Measurements from ENCODE around the gene BHLHE23. TPM values are rescaled to one million over a fixed set of nuclear protein-coding genes. Genes with fewer than 3 reads are reported as not detected.

Gene BHLHE23
- polyA plus RNA-seq, 5 donors = not detected

DNA sequence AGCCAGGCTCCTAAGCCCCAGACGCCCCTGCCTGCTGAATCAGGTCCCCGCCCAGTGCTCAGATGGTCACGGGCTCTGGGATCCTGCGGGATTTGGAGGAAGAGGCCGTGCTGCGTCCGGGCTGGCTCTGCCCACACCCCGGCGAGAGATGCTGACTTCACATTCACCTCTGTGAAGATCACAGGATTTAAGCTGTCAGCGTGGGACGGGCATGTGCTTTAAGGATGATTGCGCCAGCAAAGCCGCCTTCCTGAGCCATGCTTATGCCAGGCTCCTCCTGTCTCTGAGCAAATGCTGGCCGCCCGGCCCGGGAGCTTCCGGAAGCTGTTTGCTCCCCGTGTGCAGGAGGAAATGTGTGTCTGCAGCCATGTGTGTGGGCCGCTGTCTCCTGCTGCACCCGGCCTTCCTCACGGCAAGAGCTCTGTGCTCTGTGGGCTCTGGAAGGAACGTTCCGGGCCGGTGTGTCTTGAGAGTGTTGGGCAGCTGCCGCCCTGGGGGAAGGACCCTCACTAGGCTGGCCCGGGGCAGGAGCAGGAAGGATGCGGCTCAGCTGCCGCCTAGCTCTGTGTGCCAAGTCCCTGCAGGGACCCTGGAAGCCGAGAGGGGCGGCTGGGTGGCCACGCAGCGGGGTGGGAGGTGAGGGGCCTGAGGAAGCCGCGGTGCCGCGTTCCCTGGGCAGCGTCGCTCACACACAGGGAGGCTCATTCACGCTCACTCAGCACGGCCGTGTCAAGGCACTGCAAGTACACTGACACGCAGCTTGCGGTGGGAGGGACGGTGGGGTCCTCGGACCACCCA is 19.0 kb upstream of the BHLHE23 start:
- no peak for DNase-seq

DNA sequence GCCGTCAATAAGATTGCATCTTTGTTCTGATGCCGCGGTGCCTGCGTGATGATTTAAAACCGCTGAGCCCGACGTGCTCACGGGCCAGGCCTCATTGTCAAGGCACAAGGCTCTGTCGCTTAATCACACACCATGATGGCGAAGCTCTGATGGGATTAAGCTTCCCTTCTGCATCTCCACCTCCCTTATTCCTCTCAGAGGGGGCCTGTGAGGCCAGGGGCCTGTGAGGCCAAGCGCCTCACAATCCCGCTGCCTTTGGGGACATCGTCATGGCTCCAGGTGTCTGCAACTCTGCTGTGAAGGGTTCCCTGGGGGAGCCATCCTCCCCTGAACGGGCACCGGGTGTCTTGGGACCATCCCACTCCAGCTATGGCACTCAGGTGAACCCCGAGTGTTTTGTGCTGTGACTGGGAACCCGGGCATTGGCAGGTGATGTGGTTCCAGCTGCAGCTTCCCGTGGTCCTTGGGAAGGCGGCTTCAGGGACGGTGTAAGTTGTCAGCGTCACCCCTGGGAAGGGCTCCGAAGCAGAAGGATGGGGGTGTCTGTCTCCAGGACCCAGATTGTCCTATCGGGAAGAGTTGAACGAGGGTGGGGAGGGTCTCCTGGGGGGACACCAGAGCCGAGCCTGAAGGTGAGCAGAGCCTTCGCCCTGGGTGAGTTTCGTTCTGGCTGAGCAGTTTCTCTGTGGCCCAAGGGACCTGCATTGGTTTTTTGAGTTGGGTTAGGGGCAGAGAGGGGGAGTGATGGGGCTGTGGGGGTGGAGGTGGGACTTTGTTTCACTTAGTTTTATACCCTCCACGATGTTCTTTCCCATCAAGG is 18.0 kb upstream of the BHLHE23 start:
- DNase-seq = no peak

DNA sequence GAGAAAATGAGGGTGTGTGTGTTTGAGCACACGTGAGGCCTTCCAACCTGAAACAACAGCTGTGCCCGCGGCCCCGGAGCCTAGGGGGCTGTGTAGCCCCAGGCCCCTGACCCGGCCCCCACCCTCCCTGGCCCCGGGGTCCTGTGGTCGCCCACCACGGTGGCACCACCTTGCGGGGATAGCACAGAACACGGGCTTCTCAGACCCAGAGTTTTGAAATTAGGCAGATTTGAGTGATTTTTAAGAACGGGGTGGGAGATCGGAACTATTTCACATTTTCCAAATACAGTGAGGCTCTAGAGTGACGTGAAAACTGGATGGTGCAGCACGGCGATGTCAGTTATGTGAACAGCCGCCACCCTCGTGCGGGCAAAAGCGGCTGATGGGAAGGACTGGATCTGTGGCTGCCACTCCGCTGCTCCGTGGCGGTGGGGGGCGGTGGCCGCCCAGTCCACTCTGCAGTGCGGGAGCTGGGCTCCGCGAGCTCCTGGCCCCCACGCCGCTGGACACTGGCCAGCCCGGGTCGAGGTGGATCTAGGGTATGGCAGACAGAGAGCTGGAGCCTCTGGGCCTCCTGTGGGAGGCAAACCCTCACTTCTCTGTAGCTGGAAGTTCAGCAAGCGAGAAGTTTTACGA is 17.3 kb upstream of the BHLHE23 start:
- DNase-seq = no peak

DNA sequence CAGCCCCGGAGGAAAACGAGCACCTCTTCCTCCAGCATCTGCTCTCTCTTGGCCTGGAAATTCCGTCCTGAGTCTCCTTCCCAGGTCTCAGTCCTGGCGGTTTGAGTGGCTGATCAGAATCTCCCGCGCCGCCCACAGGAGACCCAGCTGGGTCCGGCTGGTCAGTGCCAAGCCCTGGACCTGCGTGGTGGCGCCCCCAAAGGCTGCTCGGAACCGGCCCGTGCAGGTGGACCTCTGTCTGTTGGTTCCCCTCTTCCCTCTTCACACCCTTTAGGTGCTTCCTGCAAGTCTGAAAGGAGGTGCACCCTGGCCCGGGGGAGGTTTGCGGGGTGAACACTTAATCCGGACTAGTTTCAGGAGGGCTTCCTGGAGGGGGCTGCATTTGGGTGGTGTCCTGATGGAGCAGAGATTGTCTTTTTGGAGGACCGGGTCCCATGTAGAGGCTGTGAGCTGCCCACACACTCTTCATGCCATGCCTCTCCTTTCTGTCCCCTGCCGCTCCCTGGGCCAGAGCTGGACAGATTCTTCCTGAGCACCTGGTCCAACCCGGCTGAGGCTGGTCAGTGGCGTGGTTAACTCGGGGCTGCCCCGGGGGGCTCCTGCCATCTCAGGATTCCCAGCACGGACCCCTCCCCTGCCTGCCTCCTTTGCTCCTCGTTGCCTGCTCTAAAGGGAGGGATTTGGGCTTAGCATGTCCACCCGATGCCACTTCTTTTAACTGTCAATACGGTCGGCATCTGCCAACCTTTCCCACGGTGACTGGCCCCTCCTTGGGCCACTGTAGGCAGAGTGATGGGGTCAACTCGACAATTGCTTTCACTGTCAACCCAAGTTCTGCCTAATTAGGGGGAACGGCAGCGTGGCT is 16.5 kb upstream of the BHLHE23 start:
- no peak for DNase-seq

DNA sequence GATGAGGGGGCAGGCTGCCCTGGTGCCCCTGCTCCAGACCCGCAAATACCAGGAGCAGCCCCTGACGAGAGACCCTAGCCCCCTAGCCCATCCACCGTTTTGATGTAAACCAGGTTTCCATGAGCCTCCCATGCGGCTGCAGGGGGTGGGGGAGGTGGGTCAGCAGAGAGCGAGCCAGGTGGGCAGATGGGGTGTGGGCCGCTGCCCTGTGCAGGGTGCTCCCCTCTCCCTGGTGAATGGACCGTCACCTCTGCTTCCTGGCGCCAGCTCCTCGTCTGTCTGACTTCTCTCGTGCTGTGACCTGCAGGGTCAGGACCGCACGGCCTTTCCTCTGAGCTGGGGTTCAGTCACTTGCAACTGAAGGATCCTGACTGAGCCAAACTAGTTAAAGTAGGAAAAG is 15.7 kb upstream of the BHLHE23 start:
- no peak for DNase-seq

DNA sequence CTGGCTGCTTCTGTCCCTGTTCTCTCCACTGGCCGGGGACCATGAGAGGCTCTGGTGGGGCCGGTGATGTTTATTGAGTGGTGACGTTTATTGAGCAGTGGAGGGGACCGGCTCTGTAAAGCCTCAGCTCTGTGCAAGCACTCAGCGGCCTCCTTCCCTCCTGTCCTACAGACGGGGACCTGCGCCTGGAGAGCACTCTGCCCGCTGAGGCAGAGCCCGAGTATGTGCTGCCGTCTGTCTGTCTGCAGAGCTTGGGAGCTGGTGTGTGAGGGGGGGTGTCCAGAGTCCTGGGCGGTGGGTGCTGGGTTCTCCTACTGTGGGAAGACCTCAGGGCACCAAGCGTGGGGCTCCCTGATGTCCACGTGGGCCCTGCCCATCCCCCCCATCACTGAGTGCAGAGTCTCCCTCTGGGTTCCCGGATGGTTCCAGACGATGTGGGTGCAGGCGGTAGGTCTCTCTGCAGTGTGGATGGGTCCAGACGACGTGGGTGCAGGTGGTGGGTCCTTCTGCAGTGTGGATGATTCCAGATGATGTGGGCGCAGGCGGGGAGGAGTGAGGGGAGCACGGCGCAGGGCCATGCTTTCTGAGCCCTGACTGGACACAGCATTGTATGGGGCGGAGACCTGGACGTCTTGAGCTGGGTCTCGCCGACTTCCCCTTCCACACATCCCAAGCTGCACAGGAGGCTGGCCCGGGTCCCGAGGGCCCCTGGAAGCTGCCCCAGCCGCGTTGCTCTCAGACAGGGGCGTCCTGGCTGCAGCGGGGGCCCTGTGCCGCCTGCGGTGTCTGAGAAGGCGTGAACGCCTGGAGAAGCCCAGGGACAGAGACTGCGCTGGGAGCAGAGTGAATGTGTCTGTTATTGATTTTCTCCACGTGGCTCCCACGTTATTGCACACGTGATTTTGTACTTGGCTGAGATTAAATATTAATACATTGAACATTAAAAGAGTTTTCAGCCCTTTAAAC is 14.9 kb upstream of the BHLHE23 start:
- no peak for DNase-seq

DNA sequence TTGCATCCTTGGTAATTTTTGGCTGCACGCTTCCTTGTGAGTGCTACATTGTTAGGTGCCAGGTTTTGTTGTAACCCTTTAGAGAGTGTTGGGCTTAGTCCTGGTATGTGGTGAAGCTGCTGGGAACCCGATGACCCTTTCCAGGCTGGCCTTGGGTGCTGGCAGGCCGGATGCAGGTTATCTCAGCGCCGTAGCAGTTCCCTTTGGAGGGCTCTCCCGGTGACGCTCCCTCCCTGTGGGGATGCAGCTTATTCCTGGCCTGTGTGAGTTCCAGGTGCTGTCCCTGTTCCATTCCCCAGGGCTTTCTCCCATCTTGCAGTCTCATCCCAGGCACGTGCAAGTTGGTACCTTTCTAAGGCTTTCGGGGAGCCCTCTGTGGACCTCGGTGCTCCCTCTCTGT is 13.9 kb upstream of the BHLHE23 start:
- DNase-seq = no peak

DNA sequence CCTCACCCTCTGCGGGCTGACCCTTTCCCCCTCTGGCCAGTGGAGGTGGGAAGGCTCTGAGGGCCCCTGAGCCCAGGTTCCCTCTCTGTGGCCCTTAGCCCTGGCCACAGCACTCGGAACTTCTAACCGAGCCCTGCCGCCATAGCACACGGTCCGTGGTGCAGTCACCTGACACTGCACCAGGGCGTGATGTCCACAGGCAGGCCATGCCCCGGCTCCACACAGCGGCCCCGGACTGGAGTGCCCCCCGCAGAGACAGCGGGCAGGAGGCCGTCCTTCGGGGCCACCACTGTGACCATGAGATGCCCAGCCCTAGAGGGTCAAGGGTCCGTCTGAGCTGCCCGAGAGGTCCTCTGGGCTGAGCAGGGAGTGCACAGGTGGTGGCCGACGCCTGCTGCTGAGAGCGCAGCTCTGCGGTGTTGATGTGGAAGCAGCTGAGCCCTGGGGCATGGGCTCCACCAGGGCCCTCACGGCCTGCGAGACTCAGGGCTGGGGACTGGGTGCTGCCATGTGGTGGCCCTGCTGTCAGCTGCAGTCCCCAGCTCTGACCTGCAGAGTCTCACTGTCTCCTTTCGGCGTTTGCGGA is 11.2 kb upstream of the BHLHE23 start:
- no peak for DNase-seq

DNA sequence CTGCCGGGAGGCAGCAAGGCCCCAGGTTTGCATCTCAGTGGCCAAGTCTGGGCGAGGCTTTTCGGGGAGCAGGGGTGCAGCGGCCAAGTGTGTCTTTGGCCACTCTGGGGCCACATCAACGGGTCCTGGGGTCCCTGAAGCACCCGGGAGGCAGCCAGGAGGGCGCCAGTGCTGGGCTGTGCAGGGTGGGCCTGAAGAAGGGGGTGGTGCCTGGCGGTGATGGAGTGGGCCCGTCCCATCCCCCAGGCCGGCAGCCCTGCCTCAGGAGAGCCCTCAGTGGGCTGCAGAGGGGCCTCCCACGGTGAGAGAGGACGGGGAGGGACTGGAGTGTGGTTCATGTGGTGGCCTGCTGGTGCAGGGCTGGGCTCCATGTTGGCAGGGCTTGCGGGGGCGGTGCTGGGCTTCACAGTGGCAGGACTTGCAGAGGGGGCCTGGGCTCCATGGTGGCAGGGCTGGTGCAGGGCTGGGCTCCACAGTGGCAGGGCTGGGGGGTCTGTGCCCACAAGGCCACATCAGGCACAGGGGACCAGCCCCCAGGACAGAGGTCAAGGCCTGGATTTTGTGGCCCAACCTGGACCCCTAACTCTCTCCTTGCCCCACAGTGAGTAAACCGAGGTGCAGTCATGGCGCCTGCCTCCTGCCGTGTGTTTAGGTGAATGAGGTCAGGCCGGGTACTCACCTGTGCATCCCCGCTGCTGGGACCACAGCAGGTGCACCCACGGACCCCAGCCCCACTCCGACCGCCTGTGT is 10.5 kb upstream of the BHLHE23 start:
- DNase-seq = no peak

DNA sequence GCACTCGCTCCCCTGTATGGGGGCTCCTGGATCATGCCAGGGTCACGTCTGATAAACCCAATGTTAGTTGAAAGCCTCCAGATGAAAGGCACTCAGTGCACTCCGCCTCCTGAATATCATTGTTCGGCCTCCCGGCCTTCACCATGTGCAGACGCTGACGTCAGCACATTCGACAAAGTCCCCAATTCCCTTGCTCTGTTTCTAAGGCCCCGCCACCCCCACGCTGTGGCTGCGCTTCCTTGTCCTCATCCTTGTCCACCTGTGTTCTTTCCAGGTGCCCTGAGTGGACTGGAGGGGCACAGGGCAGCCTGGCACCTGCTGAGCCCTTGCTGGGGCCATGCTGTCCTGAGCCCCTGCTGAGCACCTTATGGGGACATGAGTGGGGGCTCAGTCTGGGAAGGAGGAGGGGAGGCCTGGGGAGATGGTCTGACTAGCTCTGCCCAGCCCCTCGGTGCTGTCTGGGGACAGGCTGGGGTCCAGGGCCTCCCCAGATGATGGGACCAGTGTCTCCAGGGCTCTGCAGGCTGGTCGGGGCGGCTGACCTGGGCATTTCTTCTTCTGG is 9.8 kb upstream of the BHLHE23 start:
- no peak for DNase-seq

DNA sequence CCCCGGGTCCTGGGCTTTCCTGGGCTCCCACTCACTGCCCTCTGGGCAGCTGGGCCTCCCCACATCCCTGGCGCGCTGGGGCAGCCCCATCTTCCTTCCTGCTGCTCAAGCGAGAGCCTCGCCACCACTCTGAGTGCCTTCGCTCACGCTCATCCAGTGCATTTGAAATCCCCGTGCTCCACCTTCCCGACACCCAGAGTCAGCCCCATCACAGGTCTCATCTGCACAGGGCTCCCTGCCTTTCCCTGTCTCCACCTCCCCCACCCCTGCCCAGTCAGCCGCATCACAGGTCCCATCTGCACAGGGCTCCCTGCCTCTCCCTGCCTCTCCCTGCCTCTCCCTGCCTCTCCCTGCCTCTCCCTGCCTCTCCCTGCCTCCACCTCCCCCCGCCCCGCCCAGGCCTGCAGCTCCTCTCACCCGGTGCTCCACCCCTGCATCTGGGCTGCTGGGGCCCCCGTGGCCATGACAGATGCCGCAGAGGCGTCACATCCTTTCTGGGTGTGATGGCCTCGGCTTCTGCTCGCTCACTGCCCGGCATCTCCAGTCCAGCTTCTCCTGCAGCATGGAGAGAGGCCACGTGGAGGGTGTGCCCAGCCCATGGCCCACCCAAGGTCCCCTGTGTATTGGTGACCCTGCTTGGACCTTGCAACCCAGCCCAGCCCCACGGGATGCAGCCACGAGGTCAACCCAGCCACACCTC is 9.0 kb upstream of the BHLHE23 start:
- no peak for DNase-seq

DNA sequence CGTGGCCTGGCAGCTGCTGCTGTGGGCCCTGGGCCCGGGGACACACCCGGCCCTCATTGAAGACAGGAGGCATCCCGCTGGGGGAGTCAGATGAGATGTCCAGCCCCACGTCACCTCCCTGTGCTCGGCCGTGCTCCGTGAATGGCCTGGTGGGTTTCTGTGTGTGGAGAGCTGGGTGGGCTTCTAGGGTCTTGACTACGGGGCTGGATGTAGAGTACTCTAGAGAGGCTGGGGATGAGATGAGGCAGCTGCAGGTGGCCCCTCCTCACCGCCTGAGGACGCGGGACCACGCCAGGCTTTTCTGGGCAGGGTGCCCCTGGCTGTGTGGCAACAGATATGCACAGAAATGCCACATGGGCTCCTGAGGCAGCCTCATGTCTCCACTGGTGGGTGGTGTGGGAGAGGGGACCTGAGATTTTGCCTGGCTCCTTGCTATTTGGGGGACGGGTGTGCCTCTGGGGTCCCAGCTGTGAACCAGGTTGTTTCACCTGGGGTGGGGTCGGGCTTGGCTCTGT is 8.4 kb upstream of the BHLHE23 start:
- DNase-seq = no peak

DNA sequence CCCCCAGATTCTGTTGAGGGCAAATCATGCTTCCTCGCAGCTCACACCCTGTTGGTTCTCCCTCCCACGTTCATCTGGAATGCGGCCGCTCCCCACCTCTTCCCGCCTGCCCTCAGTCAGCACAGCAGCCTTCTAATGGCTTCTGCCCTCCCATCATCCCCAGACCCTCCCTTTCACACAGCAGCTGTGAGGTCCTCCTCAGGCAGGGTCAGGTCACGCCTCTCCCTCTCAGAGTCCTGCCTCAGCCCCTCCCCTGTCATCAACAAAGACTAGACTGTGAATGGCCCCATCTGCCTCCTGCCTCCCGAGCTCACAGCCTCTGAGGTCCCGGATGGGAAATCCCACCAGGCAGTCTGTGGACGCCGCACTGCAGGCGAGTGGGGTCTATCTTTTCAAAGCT is 7.9 kb upstream of the BHLHE23 start:
- no peak for DNase-seq

DNA sequence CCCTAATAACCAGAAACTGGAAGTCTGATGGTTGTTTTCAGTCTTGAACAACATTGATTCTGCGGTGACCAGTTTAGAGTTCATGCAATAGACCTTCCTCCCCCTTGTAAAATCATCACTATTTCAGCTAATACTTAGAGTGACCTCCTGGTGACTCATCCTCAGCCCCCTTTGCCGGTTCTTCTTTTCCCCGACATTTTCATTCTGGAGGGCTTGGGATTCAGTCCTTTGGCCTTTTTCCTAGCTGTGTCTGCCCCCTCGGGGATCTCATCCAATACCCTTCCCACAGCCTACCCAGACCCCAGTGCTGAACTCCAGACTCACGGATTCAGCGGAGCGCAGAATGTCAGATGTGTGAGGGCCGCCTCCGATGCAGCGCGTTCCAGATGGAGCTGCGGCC is 7.5 kb upstream of the BHLHE23 start:
- DNase-seq = no peak

DNA sequence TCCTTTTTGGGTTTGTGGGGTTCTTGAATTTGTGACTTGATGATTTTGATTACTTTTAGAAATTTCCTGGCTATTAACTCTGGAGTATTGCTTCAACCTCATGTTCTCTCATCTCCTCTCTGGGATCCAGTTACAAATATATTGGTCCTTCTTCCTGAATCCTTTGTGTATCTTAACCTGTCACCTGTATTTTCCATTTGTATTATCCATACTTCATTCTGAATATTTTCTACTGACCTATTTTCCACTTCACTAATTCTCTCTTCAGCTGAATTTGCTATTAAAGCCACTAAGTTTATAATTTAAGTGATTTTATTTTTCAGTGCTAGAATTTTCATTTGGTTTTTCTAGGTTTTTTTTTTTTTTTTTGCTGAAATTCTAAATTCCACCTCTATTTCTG is 6.4 kb upstream of the BHLHE23 start:
- no peak for DNase-seq

DNA sequence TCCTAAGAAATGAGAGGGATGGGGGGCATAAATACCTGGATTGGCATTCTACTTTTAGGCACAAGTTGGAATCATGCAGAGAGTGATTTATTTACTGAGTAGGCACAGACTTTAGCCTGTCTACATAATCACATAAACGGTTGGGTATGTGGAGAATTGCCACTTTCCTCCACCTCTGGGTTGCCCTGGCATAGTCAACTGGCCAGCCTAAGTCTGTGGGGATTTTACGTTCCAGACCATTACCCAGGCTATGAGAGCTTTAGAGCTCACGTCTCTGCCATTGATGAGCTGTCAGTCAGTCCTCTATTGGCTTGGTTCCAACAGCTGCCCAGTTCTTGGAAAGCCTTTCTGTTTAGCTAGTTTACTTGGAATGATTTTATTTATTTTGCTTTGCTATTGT is 5.0 kb upstream of the BHLHE23 start:
- DNase-seq = no peak

DNA sequence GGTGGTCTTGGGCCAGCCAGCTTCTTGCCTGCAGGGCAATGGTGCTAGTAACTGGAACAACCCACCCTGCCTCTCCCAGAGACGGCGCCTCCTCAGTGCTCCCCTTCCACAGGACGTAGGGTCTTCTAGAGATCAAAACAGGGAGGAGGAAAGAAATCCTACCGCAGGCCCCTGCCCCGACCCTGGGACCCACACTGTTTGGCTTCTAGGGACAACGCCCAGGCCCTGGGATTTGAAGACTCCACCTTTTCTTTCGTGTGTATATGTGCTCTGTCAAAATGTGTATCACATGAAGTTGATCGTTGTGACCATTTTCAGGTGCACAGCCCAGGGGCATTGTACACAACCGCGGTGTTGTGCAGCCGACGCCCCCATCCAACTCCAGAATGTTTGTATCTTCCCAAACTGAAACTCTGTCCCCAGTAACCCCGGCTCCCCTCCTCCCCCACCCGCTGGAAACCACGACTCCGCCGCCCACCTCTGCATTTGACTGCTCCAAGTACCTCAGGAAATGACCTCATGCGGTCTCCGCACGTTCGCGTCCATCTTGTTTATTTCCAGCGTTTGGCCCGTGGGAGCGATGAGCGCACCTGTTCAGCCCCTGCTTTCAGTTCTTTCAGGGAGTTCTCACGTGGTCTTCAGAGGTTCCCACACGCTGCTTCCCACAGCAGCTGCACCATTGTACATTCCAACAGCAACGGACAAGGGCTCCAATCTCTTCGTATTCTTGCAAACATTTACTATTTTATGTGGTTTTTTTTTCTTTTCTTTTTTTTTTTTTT is 3.4 kb upstream of the BHLHE23 start:
- DNase-seq = no peak
